ENCODE data around the gene P2RX1.

Gene P2RX1

DNA sequence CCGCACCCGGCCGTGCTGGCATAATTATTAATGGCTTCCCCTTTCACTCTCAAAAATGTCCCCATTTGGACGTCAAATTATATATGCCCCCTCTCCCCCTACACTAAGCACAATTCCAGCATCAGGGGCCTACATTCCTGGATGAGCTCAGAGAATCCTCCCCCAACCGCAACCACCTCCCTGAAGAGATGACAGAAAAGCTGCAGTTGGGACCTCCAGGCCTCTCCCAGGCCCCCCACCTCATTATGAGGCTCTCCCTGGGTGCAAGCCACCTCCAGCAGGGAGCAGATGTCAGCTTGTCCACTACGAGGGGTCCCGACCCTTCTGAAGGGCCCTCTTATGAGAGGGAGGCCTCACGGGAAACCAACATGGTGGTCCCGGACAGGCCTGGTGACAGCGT is 51.7 kb downstream of the P2RX1 start:
- ChIA-PET POLR2A (no interaction called here), CTCF (interaction anchor here (1.1 to 1.2 kb wide), 2 partner anchors 19 to 142 kb away, joined by 3 read pairs; no protein-coding TSS in a partner anchor)
- no peak for DNase-seq (ENCODE audit: extremely low spot score)
- TF ChIP-seq ARNT (IDR thresholded peaks at IDR 0.05): no peak
- TF ChIP-seq CTBP1 (IDR thresholded peaks at IDR 0.05; ENCODE audit: borderline replicate concordance): no peak
- no peak for TF ChIP-seq FOXM1 (IDR thresholded peaks at IDR 0.05; ENCODE audit: borderline replicate concordance)
- TF ChIP-seq FOXK2 (IDR thresholded peaks at IDR 0.05): no peak
- TF ChIP-seq NFRKB (IDR thresholded peaks at IDR 0.05): no peak
- no peak for TF ChIP-seq HDGF (IDR thresholded peaks at IDR 0.05; ENCODE audit: borderline replicate concordance)
- TF ChIP-seq ELF4 (IDR thresholded peaks at IDR 0.05): no peak
- no peak for TF ChIP-seq LEF1 (IDR thresholded peaks at IDR 0.05; ENCODE audit: borderline replicate concordance)
- TF ChIP-seq L3MBTL2 (conservative IDR thresholded peaks at IDR 0.05): no peak
- no peak for TF ChIP-seq SP1 (IDR thresholded peaks at IDR 0.05)
- TF ChIP-seq FOXA1 (IDR thresholded peaks at IDR 0.05): no peak
- no peak for TF ChIP-seq SUZ12 (IDR thresholded peaks at IDR 0.05)
- no peak for TF ChIP-seq BHLHE40 (IDR thresholded peaks at IDR 0.05; ENCODE audit: borderline replicate concordance)
- TF ChIP-seq, protein P1, sequence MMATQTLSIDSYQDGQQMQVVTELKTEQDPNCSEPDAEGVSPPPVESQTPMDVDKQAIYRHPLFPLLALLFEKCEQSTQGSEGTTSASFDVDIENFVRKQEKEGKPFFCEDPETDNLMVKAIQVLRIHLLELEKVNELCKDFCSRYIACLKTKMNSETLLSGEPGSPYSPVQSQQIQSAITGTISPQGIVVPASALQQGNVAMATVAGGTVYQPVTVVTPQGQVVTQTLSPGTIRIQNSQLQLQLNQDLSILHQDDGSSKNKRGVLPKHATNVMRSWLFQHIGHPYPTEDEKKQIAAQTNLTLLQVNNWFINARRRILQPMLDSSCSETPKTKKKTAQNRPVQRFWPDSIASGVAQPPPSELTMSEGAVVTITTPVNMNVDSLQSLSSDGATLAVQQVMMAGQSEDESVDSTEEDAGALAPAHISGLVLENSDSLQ (IDR thresholded peaks at IDR 0.05): no peak
- no peak for TF ChIP-seq ZNF384 (IDR thresholded peaks at IDR 0.05)
- TF ChIP-seq TARDBP (IDR thresholded peaks at IDR 0.05): no peak

DNA sequence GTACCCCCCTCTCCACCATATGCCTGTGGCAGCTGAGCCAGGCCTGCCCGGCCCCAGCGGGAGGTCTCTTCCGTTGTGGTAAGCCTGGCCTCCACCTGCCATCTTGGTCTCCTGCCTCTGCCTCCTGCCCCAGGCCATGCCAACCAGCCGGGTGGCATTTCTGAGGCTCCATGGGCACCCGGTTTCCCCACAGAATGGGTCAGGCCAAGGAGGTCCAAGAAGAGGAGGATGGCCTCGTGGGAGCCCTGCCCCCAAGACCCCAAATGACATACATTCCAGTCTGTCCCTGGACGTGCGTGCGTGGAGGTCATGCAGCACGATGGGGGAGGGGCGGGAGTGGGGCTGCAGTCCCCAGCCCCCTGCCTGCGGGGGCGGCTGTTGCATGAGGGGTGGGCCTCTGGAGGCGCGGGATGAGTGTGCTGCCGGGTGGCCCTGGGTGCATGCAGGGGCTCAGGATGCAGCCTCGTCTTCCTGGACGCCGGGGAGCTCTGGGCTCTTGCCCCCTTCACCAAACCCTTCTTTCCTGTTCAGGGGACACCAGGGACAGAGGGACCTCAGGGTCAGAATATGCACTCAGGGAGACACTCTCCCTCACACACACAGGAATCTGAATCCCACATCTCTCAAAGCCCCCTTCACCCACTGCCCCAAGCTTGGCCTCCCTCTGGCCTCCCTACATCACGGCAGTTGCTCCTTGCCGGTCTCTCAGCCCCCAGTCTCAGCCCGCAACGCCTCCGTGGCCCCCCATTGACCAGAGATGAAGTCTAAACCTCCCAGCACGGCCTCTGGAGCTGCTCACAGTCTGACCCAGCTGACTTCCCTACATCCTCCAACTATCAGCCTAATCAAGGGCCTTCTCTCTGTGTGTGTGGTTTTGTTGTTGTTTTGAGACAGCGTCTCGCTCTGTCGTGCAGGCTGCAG is 54.2 kb downstream of the P2RX1 start:
- CTCF ChIA-PET: no interaction called here
- no peak for DNase-seq (ENCODE audit: extremely low spot score)
- TF ChIP-seq HDGF (IDR thresholded peaks at IDR 0.05; ENCODE audit: borderline replicate concordance): no peak
- TF ChIP-seq NFRKB (IDR thresholded peaks at IDR 0.05): no peak
- TF ChIP-seq ARNT (IDR thresholded peaks at IDR 0.05): no peak
- TF ChIP-seq L3MBTL2 (conservative IDR thresholded peaks at IDR 0.05): no peak
- TF ChIP-seq CTBP1 (IDR thresholded peaks at IDR 0.05; ENCODE audit: borderline replicate concordance): no peak
- TF ChIP-seq LEF1 (IDR thresholded peaks at IDR 0.05; ENCODE audit: borderline replicate concordance): no peak
- no peak for TF ChIP-seq SP1 (IDR thresholded peaks at IDR 0.05)
- TF ChIP-seq, protein P1 (IDR thresholded peaks at IDR 0.05): no peak
- no peak for TF ChIP-seq BHLHE40 (IDR thresholded peaks at IDR 0.05; ENCODE audit: borderline replicate concordance)
- no peak for TF ChIP-seq FOXK2 (IDR thresholded peaks at IDR 0.05)
- TF ChIP-seq FOXA1 (IDR thresholded peaks at IDR 0.05): no peak
- no peak for TF ChIP-seq ELF4 (IDR thresholded peaks at IDR 0.05)
- TF ChIP-seq TARDBP (IDR thresholded peaks at IDR 0.05): no peak
- TF ChIP-seq ZNF384 (IDR thresholded peaks at IDR 0.05): no peak
- TF ChIP-seq SUZ12 (IDR thresholded peaks at IDR 0.05): no peak
- no peak for TF ChIP-seq FOXM1 (IDR thresholded peaks at IDR 0.05; ENCODE audit: borderline replicate concordance)
- POLR2A ChIA-PET: no interaction called here

DNA sequence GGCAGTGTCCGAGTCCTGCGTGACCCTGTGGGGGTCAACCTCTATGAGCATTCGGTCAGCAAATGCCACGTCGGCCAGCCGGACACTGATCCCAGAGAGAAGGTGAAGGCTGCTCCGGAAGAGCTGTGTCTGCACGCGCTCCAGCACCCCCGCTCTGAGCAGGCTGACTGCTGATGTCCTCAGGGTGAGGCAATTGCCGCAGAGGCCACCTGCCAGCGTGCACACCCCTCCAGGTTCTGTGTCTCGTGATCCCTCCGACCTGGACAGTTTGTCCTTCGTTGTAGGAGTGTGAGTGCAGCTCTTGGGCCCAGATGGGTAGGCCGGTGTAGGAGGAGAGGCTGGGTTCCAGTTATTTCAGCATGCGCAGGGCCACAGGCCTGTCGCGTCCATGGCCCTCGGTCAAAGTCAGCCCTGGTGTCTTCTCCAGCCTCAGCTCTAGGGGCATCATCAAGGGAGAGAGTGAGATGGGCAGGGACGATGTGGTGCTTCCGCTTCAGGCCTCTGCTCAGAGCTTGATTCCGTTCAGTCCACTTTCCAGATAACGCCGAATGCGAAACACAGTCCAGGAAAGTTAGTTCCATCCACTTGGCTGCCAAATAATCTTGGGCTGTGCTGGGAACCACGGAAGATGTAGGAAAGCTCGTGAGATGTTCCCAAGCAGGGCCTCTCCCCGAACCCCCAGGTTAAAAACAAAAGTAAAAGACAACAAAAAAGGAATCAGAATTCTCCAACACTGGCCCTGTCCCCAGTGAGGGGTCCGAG is 55.1 kb downstream of the P2RX1 start:
- POLR2A ChIA-PET: interaction anchor here (0.7 kb wide), 1 partner anchor 12 kb away, joined by 3 read pairs; no protein-coding TSS in a partner anchor
- no peak for TF ChIP-seq FOXK2 (IDR thresholded peaks at IDR 0.05)
- no peak for TF ChIP-seq FOXM1 (IDR thresholded peaks at IDR 0.05; ENCODE audit: borderline replicate concordance)
- TF ChIP-seq NFRKB (IDR thresholded peaks at IDR 0.05): no peak
- no peak for TF ChIP-seq HDGF (IDR thresholded peaks at IDR 0.05; ENCODE audit: borderline replicate concordance)
- TF ChIP-seq SUZ12 (IDR thresholded peaks at IDR 0.05): no peak
- TF ChIP-seq ARNT (IDR thresholded peaks at IDR 0.05): no peak
- no peak for TF ChIP-seq BHLHE40 (IDR thresholded peaks at IDR 0.05; ENCODE audit: borderline replicate concordance)
- no peak for TF ChIP-seq CTBP1 (IDR thresholded peaks at IDR 0.05; ENCODE audit: borderline replicate concordance)
- TF ChIP-seq FOXA1 (IDR thresholded peaks at IDR 0.05): no peak
- TF ChIP-seq, protein P1 (IDR thresholded peaks at IDR 0.05): no peak
- no peak for TF ChIP-seq LEF1 (IDR thresholded peaks at IDR 0.05; ENCODE audit: borderline replicate concordance)
- no peak for TF ChIP-seq SP1 (IDR thresholded peaks at IDR 0.05)
- no peak for TF ChIP-seq TARDBP (IDR thresholded peaks at IDR 0.05)
- TF ChIP-seq ZNF384 (IDR thresholded peaks at IDR 0.05): no peak
- no peak for TF ChIP-seq L3MBTL2 (conservative IDR thresholded peaks at IDR 0.05)
- DNase-seq (ENCODE audit: extremely low spot score): no peak
- CTCF ChIA-PET: interaction anchor here (0.5 kb wide), 1 partner anchor 120 kb away, joined by 8 read pairs; no protein-coding TSS in a partner anchor

DNA sequence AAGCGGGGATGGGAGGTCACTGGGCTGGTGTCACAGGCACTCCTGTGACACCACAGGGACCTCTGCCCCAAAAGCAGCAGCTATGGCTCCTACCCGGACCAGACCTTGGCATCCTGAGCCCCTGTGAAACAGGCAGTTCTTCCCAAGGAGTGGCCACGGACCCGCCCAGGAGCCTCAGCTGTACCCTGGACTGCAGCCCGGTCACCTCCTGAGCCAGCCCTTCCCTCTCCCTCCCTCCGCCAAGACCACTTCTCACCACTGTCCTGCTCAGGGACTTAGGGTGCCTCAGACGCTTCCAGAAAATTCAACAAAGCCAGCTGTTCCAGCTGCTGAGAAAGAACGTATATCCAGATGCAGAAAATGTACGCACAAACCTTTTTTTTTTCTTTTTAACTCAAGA is 56.3 kb downstream of the P2RX1 start:
- TF ChIP-seq ZNF384 (IDR thresholded peaks at IDR 0.05) (no peak), L3MBTL2 (conservative IDR thresholded peaks at IDR 0.05) (no peak), SP1 (IDR thresholded peaks at IDR 0.05) (no peak), BHLHE40 (IDR thresholded peaks at IDR 0.05; ENCODE audit: borderline replicate concordance) (no peak)
- no peak for DNase-seq (ENCODE audit: extremely low spot score)
- POLR2A ChIA-PET: interaction anchor here (1.1 kb wide), 1 partner anchor 15 kb away, joined by 3 read pairs; no protein-coding TSS in a partner anchor
- CTCF ChIA-PET: interaction anchor here (0.8 kb wide), 1 partner anchor 54 kb away, joined by 3 read pairs; no protein-coding TSS in a partner anchor

Data from HEK293T (cell line).